ENCODE measurements around the gene NHLRC1. TPM values are rescaled to one million over a fixed set of nuclear protein-coding genes. Genes with fewer than 3 reads are reported as not detected.
"Not testable (repeated sequence)": the region's sequence is repeated elsewhere in the genome, so short reads cannot be mapped to it uniquely, and the experiment has no call there.

NHLRC1 gene
- total RNA-seq, 4 donors from 2014 or later = 3.5 to 7.9 (median 6.0) TPM

- Histone ChIP-seq H3K27me3 (no peaks in the 10 kb centered on the region), H3K27ac (peak within 1 kb of the TSS; percentile 95), H3K4me3 (peak within 1 kb of the TSS; percentile 99), H3K36me3 (no peaks in the 10 kb centered on the region), H3K4me1 (peaks cover 22% of the 10 kb centered on the region), H3K9me3 (no peaks in the 10 kb centered on the region)
- WGBS = under 1% methylated on average over 24 of the region's 34 CpGs
- TF ChIP-seq POLR2A (IDR thresholded peaks at IDR 0.05) (peak in 1 of 2 donors; percentile 63), CTCF (IDR thresholded peaks at IDR 0.05) (no peak), EP300 (IDR thresholded peaks at IDR 0.05) (no peak), POLR2AphosphoS5 (IDR thresholded peaks at IDR 0.05) (peak in 2 of 3 donors; percentile 10 to 12)
- no peak for DNase-seq (ENCODE audit: low spot score in 2 of 2)
Measured at GRCh38 chr6:18154507-18155149, 32.2 kb upstream of the NHLRC1 start, which contains the start of gene TPMT. TSS of gene TPMT (minus strand) at chr6:18155077. CDS start at chr6:18149127, 5,950 bp downstream.

GRCh38 chr6:18153311-18153703 lies 30.8 kb upstream of the NHLRC1 start:
- no peak for TF ChIP-seq POLR2AphosphoS5 (IDR thresholded peaks at IDR 0.05)
- no peak for TF ChIP-seq EP300 (IDR thresholded peaks at IDR 0.05)
- no peak for TF ChIP-seq POLR2A (IDR thresholded peaks at IDR 0.05)
- no peak for TF ChIP-seq CTCF (IDR thresholded peaks at IDR 0.05)
- H3K27ac ChIP-seq = no peak overlapping the region
- peaks cover 22% of the 10 kb centered on the region for H3K4me1 ChIP-seq
- DNase-seq (ENCODE audit: low spot score in 2 of 2) = no peak
- H3K4me3 ChIP-seq = no peak overlapping the region
- no peaks in the 10 kb centered on the region for H3K27me3 ChIP-seq
- peaks cover 2% of the 10 kb centered on the region for H3K36me3 ChIP-seq
- no peaks in the 10 kb centered on the region for H3K9me3 ChIP-seq

GRCh38 chr6:18151801-18152200 lies 29.3 kb upstream of the NHLRC1 start:
- Histone ChIP-seq H3K4me1 (peaks cover 22% of the 10 kb centered on the region), H3K27ac (no peak overlapping the region), H3K36me3 (peaks cover 4% of the 10 kb centered on the region), H3K27me3 (no peaks in the 10 kb centered on the region), H3K9me3 (no peaks in the 10 kb centered on the region), H3K4me3 (no peak overlapping the region)
- no peak for TF ChIP-seq EP300 (IDR thresholded peaks at IDR 0.05)
- TF ChIP-seq POLR2AphosphoS5 (IDR thresholded peaks at IDR 0.05) = no peak
- TF ChIP-seq CTCF (IDR thresholded peaks at IDR 0.05) = no peak
- TF ChIP-seq POLR2A (IDR thresholded peaks at IDR 0.05) = no peak
- no peak for DNase-seq (ENCODE audit: low spot score in 2 of 2)
- WGBS = 67% methylated on average over 3 of the region's 3 CpGs

- WGBS = 99% methylated on average over 3 of the region's 3 CpGs
- H3K4me3 ChIP-seq; H3K36me3 ChIP-seq; H3K27ac ChIP-seq; H3K27me3 ChIP-seq; H3K9me3 ChIP-seq; DNase-seq (ENCODE audit: low spot score in 2 of 2): not testable (repeated sequence)
- H3K4me1 ChIP-seq = peaks cover 19% of the 10 kb centered on the region
Measured at GRCh38 chr6:18151391-18151790, 28.9 kb upstream of the NHLRC1 start.

- no peak overlapping the region for H3K27ac ChIP-seq
- no peak for DNase-seq (ENCODE audit: low spot score in 2 of 2)
- 86% methylated on average over 5 of the region's 5 CpGs for whole genome bisulfite sequencing
Measured at GRCh38 chr6:18148304-18149025, 26.0 kb upstream of the NHLRC1 start.

More at GRCh38 chr6:18148304-18149025, 26.0 kb upstream of the NHLRC1 start:
- no peaks in the 10 kb centered on the region for H3K27me3 ChIP-seq
- no peaks in the 10 kb centered on the region for H3K9me3 ChIP-seq
- peaks cover 9% of the 10 kb centered on the region for H3K36me3 ChIP-seq
- TF ChIP-seq CTCF (IDR thresholded peaks at IDR 0.05) (no peak), EP300 (IDR thresholded peaks at IDR 0.05) (no peak), POLR2AphosphoS5 (IDR thresholded peaks at IDR 0.05) (no peak), POLR2A (IDR thresholded peaks at IDR 0.05) (no peak)
- H3K4me1 ChIP-seq = peaks cover 4% of the 10 kb centered on the region
- no peak overlapping the region for H3K4me3 ChIP-seq

All from suprapubic skin (tissue), 4 donors.